Measurements from ENCODE around the gene SNX8.

Gene SNX8

DNA sequence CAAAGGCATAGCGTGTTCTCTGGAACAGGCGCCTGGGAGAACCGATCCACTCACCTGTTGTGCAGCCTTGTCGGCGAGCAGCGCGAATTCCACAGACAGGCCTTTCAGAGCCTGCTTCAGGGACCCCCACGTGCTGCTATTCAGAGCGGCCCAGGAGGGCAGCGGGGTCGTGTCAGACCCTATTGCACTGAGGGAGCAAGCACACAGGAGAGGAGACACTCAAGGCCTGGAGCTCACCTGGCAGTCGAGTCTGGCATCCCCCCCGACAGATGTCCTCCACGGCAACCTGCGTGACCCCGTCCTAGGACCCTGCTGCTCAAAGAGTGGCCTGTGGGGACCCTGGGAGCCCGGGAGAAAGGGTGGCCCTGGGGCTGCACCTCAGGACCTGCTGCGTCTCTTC lies 51.1 kb downstream of the SNX8 start:
- DNase-seq (ENCODE audit: low read depth in 2 of 2, low spot score in 1 of 2): no peak

DNA sequence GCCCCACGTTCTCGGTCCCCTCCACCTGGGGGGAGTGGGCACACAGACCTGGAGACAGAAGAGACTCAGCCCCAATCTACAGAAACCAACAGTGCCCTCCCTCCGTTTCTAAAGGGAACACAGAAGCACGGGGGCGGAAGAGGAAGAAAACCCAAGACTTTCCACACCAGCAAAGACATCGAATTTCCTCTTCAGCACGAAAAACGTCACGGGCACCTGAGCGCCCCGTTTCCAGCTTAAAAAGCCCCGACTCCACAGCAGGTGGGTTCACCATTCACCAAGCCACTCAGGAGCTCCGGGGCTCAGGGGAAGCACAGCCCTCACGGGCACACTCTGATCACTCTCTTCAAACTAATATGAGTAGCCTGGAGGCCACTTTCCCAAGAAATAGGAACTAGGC lies 52.6 kb downstream of the SNX8 start:
- no peak for DNase-seq (ENCODE audit: low read depth in 2 of 2, low spot score in 1 of 2)

- no peak for DNase-seq (ENCODE audit: low read depth in 2 of 2, low spot score in 1 of 2)
Measured at GRCh38 chr7:2260820-2261219, 53.4 kb downstream of the SNX8 start.

DNA sequence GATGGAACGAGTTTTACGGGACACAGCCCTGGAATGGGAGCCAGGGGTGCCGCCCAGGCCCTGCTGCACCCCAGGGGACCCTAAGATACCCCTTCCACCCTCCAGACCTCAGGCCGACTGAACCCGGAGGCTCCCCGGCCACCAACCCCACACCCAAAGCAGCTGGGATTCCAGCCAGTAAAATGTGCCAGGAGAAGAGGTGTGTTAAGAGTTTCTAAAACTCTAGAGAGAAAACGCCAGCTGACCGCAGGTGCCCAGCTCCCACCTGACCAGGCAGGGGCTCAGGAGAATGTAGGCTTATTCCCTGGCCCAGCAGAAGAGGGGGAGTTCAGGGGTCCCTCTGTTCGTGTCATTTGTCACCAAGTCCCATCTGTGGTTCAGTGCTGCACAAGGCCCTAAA lies 54.8 kb downstream of the SNX8 start:
- no peak for DNase-seq (ENCODE audit: low read depth in 2 of 2, low spot score in 1 of 2)

GRCh38 chr7:2258661-2259365 lies 55.4 kb downstream of the SNX8 start:
- no peak for DNase-seq (ENCODE audit: low read depth in 2 of 2, low spot score in 1 of 2)

GRCh38 chr7:2257651-2258050 lies 56.6 kb downstream of the SNX8 start:
- DNase-seq (ENCODE audit: low read depth in 2 of 2, low spot score in 1 of 2): no peak

DNA sequence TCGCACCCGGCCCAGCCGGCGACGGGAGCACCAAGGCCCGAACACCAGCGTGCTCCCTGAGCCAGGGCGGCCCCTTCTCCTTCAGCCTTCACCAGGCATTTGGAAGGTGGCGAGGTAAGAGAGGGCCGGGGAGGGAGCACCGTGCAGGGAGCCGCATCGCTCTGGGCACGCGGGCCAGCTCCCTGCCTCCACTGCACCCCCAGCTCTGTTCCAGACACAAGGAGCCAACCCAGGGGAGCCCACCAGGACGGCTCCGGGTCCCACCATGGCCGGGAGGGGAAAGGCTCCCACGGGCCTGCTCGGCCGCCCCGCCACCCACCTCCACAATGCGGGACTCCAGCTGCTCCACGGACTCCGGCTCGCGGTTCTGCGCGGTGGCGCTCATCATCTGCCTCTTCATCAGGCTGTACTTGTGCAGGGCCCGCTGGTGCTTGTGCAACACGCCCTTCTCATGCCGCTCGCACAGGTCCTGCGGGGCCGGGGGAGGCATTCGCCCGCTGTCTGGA lies 57.1 kb downstream of the SNX8 start:
- DNase-seq (ENCODE audit: low read depth in 2 of 2, low spot score in 1 of 2): no peak

GRCh38 chr7:2256306-2257045 lies 57.8 kb downstream of the SNX8 start:
- no peak for DNase-seq (ENCODE audit: low read depth in 2 of 2, low spot score in 1 of 2)

- no peak for DNase-seq (ENCODE audit: low read depth in 2 of 2, low spot score in 1 of 2)
Measured at GRCh38 chr7:2255145-2256139, 58.8 kb downstream of the SNX8 start.

DNA sequence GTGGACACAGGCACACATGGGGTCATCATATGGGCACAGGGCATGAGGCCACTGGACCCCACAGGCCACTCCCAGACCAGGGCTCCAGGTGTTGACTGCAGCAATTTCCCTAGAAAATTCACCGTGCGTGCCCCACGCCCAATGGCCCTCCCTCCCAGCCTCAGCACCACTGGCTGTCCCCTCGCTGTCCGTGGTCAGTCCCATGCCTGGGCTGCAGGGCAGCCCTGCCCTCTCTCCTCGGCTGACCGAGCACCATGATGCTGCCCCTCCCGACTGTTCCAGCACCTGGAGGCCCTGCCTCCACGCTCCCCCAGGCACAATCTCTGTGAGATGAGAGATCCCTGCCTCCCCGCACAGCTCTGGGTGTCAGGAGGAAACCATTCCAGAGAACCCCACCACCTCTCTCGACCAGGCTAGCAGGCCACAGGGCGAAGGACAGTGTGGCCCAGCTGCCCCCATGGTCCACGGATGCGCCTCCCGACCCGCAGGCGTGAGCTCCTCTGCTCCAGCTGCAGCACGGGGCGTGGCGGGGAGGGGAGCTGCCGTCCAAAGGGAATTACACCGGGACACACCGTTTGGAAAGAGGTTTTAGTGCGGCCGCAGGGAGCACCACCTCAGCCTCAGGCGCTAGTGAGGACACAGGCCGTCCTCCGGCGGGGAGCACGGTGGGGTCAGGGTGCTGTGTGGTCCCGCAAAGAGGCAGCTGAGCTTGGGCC lies 59.7 kb downstream of the SNX8 start:
- no peak for DNase-seq (ENCODE audit: low read depth in 2 of 2, low spot score in 1 of 2)

DNA sequence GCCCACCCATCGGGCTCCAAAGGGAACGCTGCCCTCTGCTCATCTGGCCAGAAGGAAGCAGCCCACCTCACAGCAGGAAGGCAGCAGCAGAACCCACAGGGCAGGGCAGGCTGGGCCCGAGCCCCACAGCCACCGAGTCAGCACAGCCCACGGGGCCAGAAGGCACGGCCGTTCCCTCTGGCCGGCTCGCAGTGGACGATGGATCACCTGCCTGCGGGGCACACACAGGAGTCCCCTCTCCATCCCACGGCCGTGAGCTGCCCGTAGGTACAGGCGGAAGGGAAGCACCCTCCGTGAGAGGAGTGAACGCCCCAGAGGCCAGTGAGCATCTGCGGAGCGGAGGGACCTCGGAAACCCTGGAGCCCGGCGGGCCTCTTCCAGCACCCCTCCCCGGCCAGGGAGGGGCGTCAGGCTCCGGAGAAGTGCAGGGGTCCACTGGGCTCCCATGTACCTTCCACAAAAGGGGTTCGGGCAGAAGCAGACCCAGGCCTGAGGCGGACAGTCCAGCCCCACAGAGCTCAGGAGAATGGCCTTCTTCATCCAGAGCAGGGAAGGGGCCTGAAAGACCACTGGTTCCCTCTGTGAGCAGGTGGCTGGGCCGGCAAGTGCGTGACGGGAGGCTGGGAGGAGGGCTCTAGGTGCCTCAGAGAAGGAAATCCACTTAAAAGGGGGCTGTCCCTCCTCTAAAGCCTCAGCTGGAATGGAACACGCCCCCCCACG lies 60.6 kb downstream of the SNX8 start:
- DNase-seq (ENCODE audit: low read depth in 2 of 2, low spot score in 1 of 2): no peak

- DNase-seq (ENCODE audit: low read depth in 2 of 2, low spot score in 1 of 2): no peak
Measured at GRCh38 chr7:2253021-2253420, 61.2 kb downstream of the SNX8 start.

DNA sequence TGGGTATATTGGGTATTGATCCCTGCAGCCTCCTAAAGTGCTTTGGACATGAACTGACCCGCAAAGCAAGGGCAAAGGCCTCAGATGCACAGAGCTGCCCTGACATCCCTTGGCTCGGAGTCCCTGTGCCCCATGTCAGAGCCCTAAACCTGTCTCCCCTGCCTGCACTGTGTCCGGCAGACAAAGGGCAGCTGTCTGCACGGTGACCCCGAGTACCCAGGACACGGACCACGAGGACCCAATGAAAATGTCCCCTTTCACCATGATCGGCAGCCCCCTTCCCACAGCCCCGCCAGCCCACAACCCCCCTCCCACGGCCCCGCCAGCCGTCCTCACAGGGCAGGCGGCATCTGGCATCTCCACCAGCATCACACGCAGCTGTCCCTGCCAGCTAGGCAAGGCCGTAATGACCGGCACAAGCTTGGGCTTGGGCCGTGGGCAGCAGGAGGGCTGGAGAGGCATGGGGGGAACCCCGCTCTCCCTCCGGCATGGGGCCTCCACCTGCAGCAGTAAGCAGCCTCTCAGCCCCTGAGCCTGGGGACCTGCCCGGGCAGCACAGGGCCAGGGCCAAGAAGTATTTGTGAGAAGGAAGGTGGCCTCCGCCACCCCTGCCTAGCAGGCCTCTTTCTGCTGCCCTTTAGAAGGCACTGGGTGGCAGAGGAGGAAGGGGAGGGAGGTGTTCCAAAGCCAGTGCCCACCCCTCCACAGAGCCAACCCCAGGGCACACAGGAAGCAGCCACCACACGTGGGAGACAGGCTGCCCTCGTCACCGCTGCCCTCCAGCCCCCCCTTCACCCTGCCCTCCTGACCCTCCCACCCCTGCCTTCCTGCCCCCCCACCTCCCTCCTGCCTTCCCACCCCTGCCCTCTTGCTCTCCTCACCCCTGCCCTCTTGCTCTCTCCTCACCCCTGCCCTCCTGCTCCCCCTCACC lies 62.1 kb downstream of the SNX8 start:
- no peak for DNase-seq (ENCODE audit: low read depth in 2 of 2, low spot score in 1 of 2)

- no peak for DNase-seq (ENCODE audit: low read depth in 2 of 2, low spot score in 1 of 2)
Measured at GRCh38 chr7:2251381-2251780, 62.9 kb downstream of the SNX8 start.

DNA sequence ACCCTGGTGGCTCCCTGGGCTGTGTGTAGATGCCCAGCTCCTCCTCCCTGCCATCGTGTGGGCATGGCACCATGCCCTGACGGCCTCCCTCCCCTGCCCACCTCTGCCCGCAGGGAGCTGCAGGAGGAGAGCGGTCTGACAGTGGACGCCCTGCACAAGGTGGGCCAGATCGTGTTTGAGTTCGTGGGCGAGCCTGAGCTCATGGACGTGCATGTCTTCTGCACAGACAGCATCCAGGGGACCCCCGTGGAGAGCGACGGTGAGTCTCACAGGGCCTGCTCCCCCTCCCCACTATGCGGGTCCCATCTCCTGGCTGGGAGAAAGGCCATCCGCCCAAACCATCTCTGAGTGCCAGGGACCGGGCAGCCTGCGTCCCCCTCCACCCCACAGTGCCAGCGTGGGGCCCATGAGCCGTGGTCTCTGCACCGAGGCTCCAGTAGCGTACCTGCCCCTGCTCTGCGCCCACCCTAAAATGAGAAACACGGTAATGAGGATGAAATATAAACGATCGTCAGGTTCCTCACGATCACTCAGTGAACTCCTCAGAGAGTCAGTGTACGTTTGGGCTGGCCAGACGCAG lies 64.4 kb downstream of the SNX8 start:
- DNase-seq (ENCODE audit: low read depth in 2 of 2, low spot score in 1 of 2): no peak

DNA sequence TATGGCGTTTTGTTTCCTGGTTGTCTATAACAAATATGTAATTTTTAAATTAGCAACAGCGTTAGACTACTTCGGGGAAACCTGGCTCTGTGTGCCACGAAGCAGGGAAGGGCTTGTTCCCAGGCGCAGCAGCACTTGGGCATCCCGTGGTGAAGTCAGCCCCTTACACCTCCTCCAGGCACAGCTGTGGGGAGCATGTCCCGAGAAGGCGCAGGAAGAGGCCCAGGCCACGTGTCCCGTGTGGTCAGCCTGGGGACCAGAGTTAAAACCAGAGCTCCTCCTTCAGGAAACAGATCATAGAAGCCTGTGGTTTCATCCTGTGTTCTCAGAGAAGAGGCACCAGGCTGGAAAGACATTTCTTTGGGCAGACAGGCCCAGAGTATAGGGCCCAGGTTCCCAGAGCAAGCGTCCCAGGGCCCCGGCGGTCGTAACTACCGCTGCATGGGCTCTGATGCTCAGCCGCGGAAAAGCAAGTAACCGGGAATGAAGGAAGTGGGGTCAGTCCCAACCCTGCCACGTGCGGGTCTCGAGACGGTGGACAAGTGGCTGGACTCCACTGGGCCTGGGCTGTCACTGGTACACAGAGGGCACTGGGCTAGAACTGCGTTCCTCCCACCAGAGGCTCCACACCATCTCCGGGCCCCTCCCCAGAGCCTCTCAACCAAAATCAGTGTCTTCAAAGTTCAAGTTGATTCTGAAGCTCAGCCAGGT lies 65.1 kb downstream of the SNX8 start:
- no peak for DNase-seq (ENCODE audit: low read depth in 2 of 2, low spot score in 1 of 2)

- no peak for DNase-seq (ENCODE audit: low read depth in 2 of 2, low spot score in 1 of 2)
Measured at GRCh38 chr7:2247141-2247995, 66.9 kb downstream of the SNX8 start.

All from stimulated activated CD8-positive, alpha-beta memory T cell treated with anti-CD3 and anti-CD28 coated beads, Interleukin-4, amount 100 ng/mL, for 4 hours (primary cell).